Astrocyte (in vitro differentiated cells and primary cell): ENCODE measurements around the gene DLGAP1. TPM values are rescaled to one million over a fixed set of nuclear protein-coding genes. Genes with fewer than 3 reads are reported as not detected.

Source experiments
- DNase-seq: peaks from one replicate; pipeline ENCODE4 v3.0.0-alpha.2; 2010; ENCODE audit warnings: low read depth
- FAIRE-seq: peaks from 2 replicates; lab custom pipeline; 2011; peaks lifted over from hg19 to GRCh38; lab: Jason Lieb, UNC
- H2AFZ ChIP-seq: 2 replicates; pipeline ENCODE4 v1.6.0; 2012; ENCODE audit warnings: low read depth, low read length, inconsistent platforms
- H3K27ac ChIP-seq: 2 replicates; pipeline ENCODE4 v1.5.1; 2011; ENCODE audit warnings: low read depth, low read length, inconsistent platforms
- H3K27me3 ChIP-seq: 2 replicates; pipeline ENCODE4 v1.6.0; 2011; ENCODE audit warnings: low read length, inconsistent platforms; ENCODE audit not compliant: insufficient read depth
- H3K36me3 ChIP-seq: 2 replicates; pipeline ENCODE4 v1.5.1; 2011; ENCODE audit warnings: low read length, inconsistent platforms; ENCODE audit not compliant: insufficient read depth
- H3K4me1 ChIP-seq: 2 replicates; pipeline ENCODE4 v1.5.1; 2011; ENCODE audit warnings: low read length, inconsistent platforms; ENCODE audit not compliant: insufficient read depth
- H3K4me2 ChIP-seq: 2 replicates; pipeline ENCODE4 v1.6.0; 2012; ENCODE audit warnings: low read length, inconsistent platforms
- H3K4me3 ChIP-seq: 2 replicates; pipeline ENCODE4 v1.5.1; 2011; ENCODE audit warnings: low read depth, mild to moderate bottlenecking, low read length, inconsistent platforms; ENCODE audit not compliant: insufficient read depth
- H3K79me2 ChIP-seq: 2 replicates; pipeline ENCODE4 v1.6.0; 2012; ENCODE audit warnings: mild to moderate bottlenecking, low read length, inconsistent platforms; ENCODE audit not compliant: insufficient read depth
- H3K9ac ChIP-seq: 2 replicates; pipeline ENCODE4 v1.6.0; 2012; ENCODE audit warnings: mild to moderate bottlenecking, low read length, inconsistent platforms
- H3K9me3 ChIP-seq: 2 replicates; pipeline ENCODE4 v1.5.1; 2012; ENCODE audit warnings: low read depth, mild to moderate bottlenecking, low read length, inconsistent platforms; ENCODE audit not compliant: insufficient read depth
- H4K20me1 ChIP-seq: 2 replicates; pipeline ENCODE4 v1.6.0; 2012; ENCODE audit warnings: low read length, inconsistent platforms; ENCODE audit not compliant: insufficient read depth
- H3K27ac Mint-ChIP-seq: one replicate; pipeline ENCODE4 v1.8.0; 2021; ENCODE audit warnings: mild to moderate bottlenecking, mixed read lengths; ENCODE audit not compliant: unreplicated experiment
- H3K27me3 Mint-ChIP-seq: one replicate; pipeline ENCODE4 v1.8.0; 2021; ENCODE audit warnings: low read depth, mixed read lengths; ENCODE audit not compliant: unreplicated experiment
- H3K36me3 Mint-ChIP-seq: one replicate; pipeline ENCODE4 v1.8.0; 2021; ENCODE audit warnings: low read depth, mixed read lengths; ENCODE audit not compliant: unreplicated experiment
- H3K4me1 Mint-ChIP-seq: one replicate; pipeline ENCODE4 v1.8.0; 2021; ENCODE audit warnings: low read depth, mixed read lengths; ENCODE audit not compliant: unreplicated experiment
- H3K4me3 Mint-ChIP-seq: one replicate; pipeline ENCODE4 v1.8.0; 2021; ENCODE audit warnings: mild to moderate bottlenecking, moderate library complexity, mixed read lengths; ENCODE audit not compliant: unreplicated experiment
- H3K9me3 Mint-ChIP-seq: one replicate; pipeline ENCODE4 v1.8.0; 2021; ENCODE audit warnings: mild to moderate bottlenecking, mixed read lengths; ENCODE audit not compliant: unreplicated experiment
- EZH2 ChIP-seq: IDR thresholded peaks from 2 replicates; pipeline ENCODE4 v1.6.1; 2012; ENCODE audit warnings: mild to moderate bottlenecking, low read length, inconsistent platforms; ENCODE audit not compliant: insufficient read depth
- total RNA-seq: library from RNA; stranded (reverse); gene quantifications from 2 replicates; pipeline ENCODE4 v1.2.1, GENCODE V29; 2021
- TF ChIP-seq, protein P1 (sequence below): IDR thresholded peaks from 2 replicates; pipeline ENCODE4 v1.5.1; 2011; ENCODE audit warnings: low read depth, mild to moderate bottlenecking, inconsistent platforms, low read length, moderate library complexity; ENCODE audit not compliant: insufficient read depth

The DLGAP1 gene
- total RNA-seq, 1 donor from 2014 or later, result 2.3 TPM

DNA sequence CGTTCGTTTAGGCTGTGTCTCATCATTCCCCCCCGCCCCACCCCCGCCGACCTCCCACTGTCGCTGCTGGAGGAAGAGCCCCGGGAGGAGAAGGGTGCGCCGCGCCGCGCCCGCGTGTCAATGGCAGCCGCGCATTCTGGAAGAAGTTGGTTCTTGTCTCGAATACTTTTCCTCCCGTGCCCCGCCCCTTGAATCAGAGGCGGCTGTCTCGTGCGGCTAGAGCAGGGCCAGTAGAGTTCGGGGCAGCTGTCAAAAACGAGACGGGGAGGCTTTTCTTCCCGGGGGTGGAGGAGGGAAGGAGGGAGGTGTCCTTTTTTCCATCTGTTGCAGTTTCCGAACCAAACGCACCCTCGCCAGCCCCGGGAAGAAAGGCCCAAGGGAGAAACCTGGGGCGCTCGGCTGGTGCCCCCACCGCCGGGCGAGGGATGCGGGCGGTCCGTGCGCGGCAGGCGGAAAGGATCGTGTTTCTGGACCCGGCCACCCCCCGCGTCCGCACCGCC is 1005.5 kb downstream of the DLGAP1 start:
- FAIRE-seq, result no peak
- no peaks in the 10 kb centered on the region for H3K9me3 ChIP-seq
- peaks cover 44% of the 10 kb centered on the region for H3K79me2 ChIP-seq
- TF ChIP-seq, protein P1, sequence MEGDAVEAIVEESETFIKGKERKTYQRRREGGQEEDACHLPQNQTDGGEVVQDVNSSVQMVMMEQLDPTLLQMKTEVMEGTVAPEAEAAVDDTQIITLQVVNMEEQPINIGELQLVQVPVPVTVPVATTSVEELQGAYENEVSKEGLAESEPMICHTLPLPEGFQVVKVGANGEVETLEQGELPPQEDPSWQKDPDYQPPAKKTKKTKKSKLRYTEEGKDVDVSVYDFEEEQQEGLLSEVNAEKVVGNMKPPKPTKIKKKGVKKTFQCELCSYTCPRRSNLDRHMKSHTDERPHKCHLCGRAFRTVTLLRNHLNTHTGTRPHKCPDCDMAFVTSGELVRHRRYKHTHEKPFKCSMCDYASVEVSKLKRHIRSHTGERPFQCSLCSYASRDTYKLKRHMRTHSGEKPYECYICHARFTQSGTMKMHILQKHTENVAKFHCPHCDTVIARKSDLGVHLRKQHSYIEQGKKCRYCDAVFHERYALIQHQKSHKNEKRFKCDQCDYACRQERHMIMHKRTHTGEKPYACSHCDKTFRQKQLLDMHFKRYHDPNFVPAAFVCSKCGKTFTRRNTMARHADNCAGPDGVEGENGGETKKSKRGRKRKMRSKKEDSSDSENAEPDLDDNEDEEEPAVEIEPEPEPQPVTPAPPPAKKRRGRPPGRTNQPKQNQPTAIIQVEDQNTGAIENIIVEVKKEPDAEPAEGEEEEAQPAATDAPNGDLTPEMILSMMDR, result no peak
- no peak for TF ChIP-seq EZH2
- H3K27me3 ChIP-seq, result no peaks in the 10 kb centered on the region
- peak overlapping the region; percentile 27 for H2AFZ ChIP-seq
- peak; percentile 69 for DNase-seq
- H3K9ac ChIP-seq, result peak overlapping the region; percentile 99
- no peaks in the 10 kb centered on the region for H3K9me3 Mint-ChIP-seq
- peak overlapping the region; percentile 99 for H3K27ac ChIP-seq
- peaks cover 9% of the 10 kb centered on the region for H3K36me3 Mint-ChIP-seq
- peaks cover 26% of the 10 kb centered on the region for H3K4me1 ChIP-seq
- no peaks in the 10 kb centered on the region for H3K27me3 Mint-ChIP-seq
- H3K4me1 Mint-ChIP-seq, result peaks cover 16% of the 10 kb centered on the region
- H3K4me3 Mint-ChIP-seq, result peak overlapping the region; percentile 94
- H3K4me3 ChIP-seq, result peak overlapping the region; percentile 85
- H4K20me1 ChIP-seq, result no peaks in the 10 kb centered on the region
- peak overlapping the region; percentile 100 for H3K27ac Mint-ChIP-seq
- H3K36me3 ChIP-seq, result no peaks in the 10 kb centered on the region
- H3K4me2 ChIP-seq, result peak overlapping the region; percentile 99

DNA sequence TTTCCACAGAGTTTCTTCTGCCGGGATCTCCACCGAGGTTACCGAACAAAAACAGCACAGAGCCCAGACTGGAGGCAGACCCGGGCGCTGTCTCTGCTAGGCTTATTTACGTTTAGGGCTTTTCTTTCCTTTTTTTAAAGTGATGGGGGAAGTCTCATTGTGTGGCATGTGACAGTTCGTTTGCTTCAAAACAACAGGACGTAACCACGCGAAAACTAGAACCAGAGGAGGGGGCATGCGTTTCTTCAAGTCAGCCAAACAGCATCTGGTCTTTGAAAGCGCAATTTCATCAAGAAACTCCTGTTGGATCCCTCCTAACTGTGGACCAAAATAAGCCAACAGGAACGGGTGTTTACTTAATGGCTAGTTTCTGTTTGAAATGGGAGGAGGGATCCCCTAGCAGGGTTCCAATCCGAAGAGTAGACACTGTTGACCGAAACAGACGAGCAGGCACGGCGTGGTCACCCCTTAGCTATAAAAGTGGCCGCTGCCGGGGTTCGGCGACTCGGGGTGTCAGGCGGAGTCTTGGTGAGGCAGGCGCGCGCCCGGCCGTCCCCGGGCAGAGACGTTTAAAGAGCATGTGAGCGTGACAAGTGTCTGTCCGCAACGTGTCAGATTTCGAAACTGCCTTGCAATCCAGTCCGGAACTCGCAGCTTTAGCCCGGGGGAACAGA is 1006.1 kb downstream of the DLGAP1 start:
- peaks cover 24% of the 10 kb centered on the region for H3K4me1 ChIP-seq
- FAIRE-seq (no peak), DNase-seq (peak; percentile 77)
- peak overlapping the region; percentile 85 for H3K4me3 ChIP-seq
- H3K36me3 ChIP-seq, result no peaks in the 10 kb centered on the region
- no peaks in the 10 kb centered on the region for H3K27me3 Mint-ChIP-seq
- H3K27ac ChIP-seq, result peak overlapping the region; percentile 99
- H2AFZ ChIP-seq, result no peak overlapping the region
- peaks cover 9% of the 10 kb centered on the region for H3K36me3 Mint-ChIP-seq
- no peaks in the 10 kb centered on the region for H3K9me3 ChIP-seq
- peak overlapping the region; percentile 94 for H3K4me3 Mint-ChIP-seq
- H4K20me1 ChIP-seq, result no peaks in the 10 kb centered on the region
- H3K4me1 Mint-ChIP-seq, result peaks cover 16% of the 10 kb centered on the region
- no peaks in the 10 kb centered on the region for H3K27me3 ChIP-seq
- H3K9ac ChIP-seq, result peak overlapping the region; percentile 99
- H3K9me3 Mint-ChIP-seq, result no peaks in the 10 kb centered on the region
- H3K4me2 ChIP-seq, result peak overlapping the region; percentile 99
- H3K27ac Mint-ChIP-seq, result peak overlapping the region; percentile 100
- no peak for TF ChIP-seq EZH2
- TF ChIP-seq, protein P1, result no peak
- peaks cover 38% of the 10 kb centered on the region for H3K79me2 ChIP-seq
